H9 (cell line): ENCODE measurements around the gene FLACC1. TPM values are rescaled to one million over a fixed set of nuclear protein-coding genes. Genes with fewer than 3 reads are reported as not detected.
A peak's percentile ranks its signal among the peaks of the same experiment; 100 is the strongest.

Source experiments
- DNase-seq: peaks from one replicate; pipeline ENCODE4 v3.0.0-alpha.2; 2017
- H2AFZ ChIP-seq: one replicate; pipeline ENCODE4 v1.6.1; 2013; ENCODE audit warnings: mild to moderate bottlenecking, low read length, control low read depth, moderate library complexity
- H2AK5ac ChIP-seq: 2 replicates; pipeline ENCODE4 v1.6.1; 2013; ENCODE audit warnings: low read length, control low read depth, mixed read lengths; ENCODE audit not compliant: insufficient read length
- H2BK120ac ChIP-seq: one replicate; pipeline ENCODE4 v1.6.1; 2013; ENCODE audit warnings: low read depth, mild to moderate bottlenecking, low read length, control low read depth, inconsistent platforms; ENCODE audit not compliant: poor library complexity, severe bottlenecking
- H2BK12ac ChIP-seq: 2 replicates; pipeline ENCODE4 v1.6.1; 2013; ENCODE audit warnings: low read length, control low read depth, mixed read lengths, low read depth; ENCODE audit not compliant: insufficient read length
- H2BK15ac ChIP-seq: 2 replicates; pipeline ENCODE4 v1.6.1; 2013; ENCODE audit warnings: low read depth, low read length, control low read depth
- H2BK20ac ChIP-seq: one replicate; pipeline ENCODE4 v1.6.1; 2013; ENCODE audit warnings: low read depth, mild to moderate bottlenecking, low read length, control low read depth, inconsistent platforms; ENCODE audit not compliant: poor library complexity, severe bottlenecking
- H2BK5ac ChIP-seq: 2 replicates; pipeline ENCODE4 v1.6.1; 2013; ENCODE audit warnings: low read length, control low read depth, mixed read lengths; ENCODE audit not compliant: insufficient read length
- H3K14ac ChIP-seq: 2 replicates; pipeline ENCODE4 v1.6.1; 2013; ENCODE audit warnings: low read length, control low read depth; ENCODE audit not compliant: insufficient read depth
- H3K18ac ChIP-seq: 2 replicates; pipeline ENCODE4 v1.6.1; 2013; ENCODE audit warnings: low read depth, mild to moderate bottlenecking, mixed read lengths, low read length, control low read depth; ENCODE audit not compliant: insufficient read length
- H3K23ac ChIP-seq: 2 replicates; pipeline ENCODE4 v1.6.1; 2013; ENCODE audit warnings: low read length, control low read depth, mixed read lengths, low read depth; ENCODE audit not compliant: insufficient read length
- H3K23me2 ChIP-seq: 2 replicates; pipeline ENCODE4 v1.6.1; 2013; ENCODE audit warnings: low read depth, mild to moderate bottlenecking, mixed read lengths, low read length, control low read depth; ENCODE audit not compliant: insufficient read length, poor library complexity, severe bottlenecking
- H3K27ac ChIP-seq: 2 replicates; pipeline ENCODE4 v1.5.1; 2013; ENCODE audit warnings: low read length, control low read depth, mixed read lengths, low read depth; ENCODE audit not compliant: insufficient read length
- H3K27me3 ChIP-seq: 2 replicates; pipeline ENCODE4 v1.6.1; 2013; ENCODE audit warnings: low read length, control low read depth, inconsistent platforms; ENCODE audit not compliant: insufficient read depth
- H3K4ac ChIP-seq: 2 replicates; pipeline ENCODE4 v1.6.1; 2013; ENCODE audit warnings: low read depth, mild to moderate bottlenecking, control low read depth, inconsistent platforms, low read length, moderate library complexity
- H3K4me1 ChIP-seq: 2 replicates; pipeline ENCODE4 v1.6.1; 2013; ENCODE audit warnings: low read length, control low read depth, inconsistent platforms; ENCODE audit not compliant: insufficient read depth
- H3K4me2 ChIP-seq: 2 replicates; pipeline ENCODE4 v1.6.1; 2013; ENCODE audit warnings: low read length, control low read depth, mixed read lengths; ENCODE audit not compliant: insufficient read length, insufficient read depth
- H3K56ac ChIP-seq: 2 replicates; pipeline ENCODE4 v1.6.1; 2013; ENCODE audit warnings: low read depth, mild to moderate bottlenecking, mixed read lengths, low read length, control low read depth; ENCODE audit not compliant: insufficient read length
- H3K79me1 ChIP-seq: 2 replicates; pipeline ENCODE4 v1.6.1; 2013; ENCODE audit warnings: low read depth, mild to moderate bottlenecking, moderate library complexity, low read length, control low read depth, inconsistent platforms; ENCODE audit not compliant: insufficient read depth, poor library complexity, severe bottlenecking
- H3K79me2 ChIP-seq: 2 replicates; pipeline ENCODE4 v1.6.1; 2013; ENCODE audit warnings: low read length, control low read depth, inconsistent platforms; ENCODE audit not compliant: insufficient read depth
- H3K9ac ChIP-seq: 2 replicates; pipeline ENCODE4 v1.6.1; 2013; ENCODE audit warnings: low read length, control low read depth, mixed read lengths; ENCODE audit not compliant: insufficient read length; ENCODE audit errors: extremely low read depth
- H3K9me3 ChIP-seq: one replicate; pipeline ENCODE4 v1.6.1; 2013; ENCODE audit warnings: low read depth, low read length, inconsistent platforms; ENCODE audit not compliant: control insufficient read depth
- H3T11ph ChIP-seq: one replicate; pipeline ENCODE4 v1.6.1; 2013; ENCODE audit warnings: mild to moderate bottlenecking, low read length, control low read depth, inconsistent platforms
- H4K20me1 ChIP-seq: one replicate; pipeline ENCODE4 v1.6.1; 2013; ENCODE audit not compliant: control insufficient read depth, insufficient read length, insufficient read depth
- H4K5ac ChIP-seq: 2 replicates; pipeline ENCODE4 v1.6.1; 2013; ENCODE audit warnings: low read depth, mild to moderate bottlenecking, mixed read lengths, low read length, control low read depth; ENCODE audit not compliant: insufficient read length
- H4K8ac ChIP-seq: replicated peaks from 2 replicates; pipeline ENCODE4 v1.6.1; 2013; ENCODE audit warnings: low read length, control low read depth, mixed read lengths, low read depth; ENCODE audit not compliant: insufficient read length
- H4K91ac ChIP-seq: 2 replicates; pipeline ENCODE4 v1.6.1; 2013; ENCODE audit warnings: low read depth, mild to moderate bottlenecking, moderate library complexity, mixed read lengths, low read length, control low read depth; ENCODE audit not compliant: insufficient read length
- H3K27ac Mint-ChIP-seq, 3 experiments: 2 replicates in 2 of 3; 3 replicates in 1 of 3; pipeline ENCODE4 v1.8.0; 2020 to 2021; ENCODE audit warnings: mixed read lengths in 3 of 3, mild to moderate bottlenecking in 1 of 3, moderate library complexity in 1 of 3
- H3K27me3 Mint-ChIP-seq: 2 replicates; pipeline ENCODE4 v1.8.0; 2021; ENCODE audit warnings: low read depth, mild to moderate bottlenecking, moderate library complexity, mixed read lengths
- H3K36me3 Mint-ChIP-seq, 3 experiments: 2 replicates in 2 of 3; 3 replicates in 1 of 3; pipeline ENCODE4 v1.8.0; 2020 to 2021; ENCODE audit warnings: low read depth in 3 of 3, mixed read lengths in 3 of 3; ENCODE audit not compliant: insufficient read depth in 1 of 3
- H3K4me1 Mint-ChIP-seq, 2 experiments: 2 replicates each; pipeline ENCODE4 v1.8.0; 2020; ENCODE audit warnings: mixed read lengths in 2 of 2
- H3K4me3 Mint-ChIP-seq, 2 experiments: 2 replicates in 1 of 2; 3 replicates in 1 of 2; pipeline ENCODE4 v1.8.0; 2020 to 2021; ENCODE audit warnings: mild to moderate bottlenecking in 2 of 2, mixed read lengths in 2 of 2, moderate library complexity in 1 of 2
- H3K9me3 Mint-ChIP-seq, 2 experiments: 2 replicates in 1 of 2; 3 replicates in 1 of 2; pipeline ENCODE4 v1.8.0; 2020; ENCODE audit warnings: mild to moderate bottlenecking in 2 of 2, mixed read lengths in 2 of 2, moderate library complexity in 1 of 2
- CTCF ChIP-seq: fragments of 200-600 bp; sonication (generic); conservative IDR thresholded peaks from 3 replicates; pipeline ENCODE4 v1.8.0; 2021; ENCODE audit warnings: antibody characterized with exemption, mild to moderate bottlenecking
- WGBS: extraction: QIAGEN DNeasy Blood & Tissue Kit; methylation state at CpG from one replicate; pipeline ENCODE4 v1.1.7; 2013; ENCODE audit warnings: missing lambda C conversion rate, low lambda C conversion rate, mixed read lengths; ENCODE audit not compliant: insufficient read length; ENCODE audit errors: extremely low coverage; 5-methylcytosine and 5-hydroxymethylcytosine counted together
- total RNA-seq: library from RNA; stranded (reverse); gene quantifications from 2 replicates; pipeline ENCODE4 v1.2.1, GENCODE V29; 2021

FLACC1 gene
- total RNA-seq, 1 experiment from 2014 or later = 0.42 TPM

- H3K27ac Mint-ChIP-seq = peak overlapping the region in 2 of 3 experiments; percentile 85 to 90; a peak in 2 of 7 replicates
- Histone ChIP-seq H4K91ac (no peak overlapping the region), H3T11ph (no peak overlapping the region), H3K4ac (no peak overlapping the region), H3K79me2 (no peaks in the 10 kb centered on the region), H3K4me1 (peaks cover 11% of the 10 kb centered on the region), H2BK20ac (no peak overlapping the region), H3K23ac (no peak overlapping the region), H3K9me3 (no peaks in the 10 kb centered on the region), H3K27me3 (no peaks in the 10 kb centered on the region), H3K56ac (no peak overlapping the region), H3K4me2 (peak overlapping the region; percentile 55), H3K27ac (peak overlapping the region; percentile 2), H3K9ac (no peak overlapping the region), H2BK12ac (no peak overlapping the region), H4K5ac (no peak overlapping the region), H2BK120ac (no peak overlapping the region), H3K14ac (peak overlapping the region; percentile 11; the same call in 1 of the 2 replicates), H3K18ac (peak overlapping the region; percentile 10), H3K23me2 (no peaks in the 10 kb centered on the region), H2AK5ac (no peak overlapping the region), H4K20me1 (no peaks in the 10 kb centered on the region), H2BK15ac (no peak overlapping the region), H4K8ac (no peak overlapping the region), H2BK5ac (no peak overlapping the region), H3K79me1 (no peaks in the 10 kb centered on the region), H2AFZ (peak overlapping the region; percentile 35)
- peak overlapping the region in 1 of 2 experiments; percentile 73; a peak in 4 of 5 replicates for H3K4me3 Mint-ChIP-seq
- no CpG with 5 or more reads among the region's 12 CpGs for WGBS
- H3K9me3 Mint-ChIP-seq = no peaks in the 10 kb centered on the region
- no peaks in the 10 kb centered on the region; a peak in 1 of 7 replicates for H3K36me3 Mint-ChIP-seq
- peaks cover 28% of the 10 kb centered on the region in 2 experiments for H3K4me1 Mint-ChIP-seq
- TF ChIP-seq CTCF = no peak
- H3K27me3 Mint-ChIP-seq = no peaks in the 10 kb centered on the region; the same call in 1 of the 2 replicates
- DNase-seq = peak; percentile 35
Measured at GRCh38 chr2:201257381-201257955, 99.7 kb downstream of the FLACC1 start.
